Measurements from ENCODE around the gene WDPCP. TPM values are rescaled to one million over a fixed set of nuclear protein-coding genes. Genes with fewer than 3 reads are reported as not detected.

Gene WDPCP
- total and polyA plus RNA-seq, 2 of the 13 experiments (the other 11 are each of a cell fraction or from before 2014, with no cell fraction given), result 2.9 to 5.2 TPM

DNA sequence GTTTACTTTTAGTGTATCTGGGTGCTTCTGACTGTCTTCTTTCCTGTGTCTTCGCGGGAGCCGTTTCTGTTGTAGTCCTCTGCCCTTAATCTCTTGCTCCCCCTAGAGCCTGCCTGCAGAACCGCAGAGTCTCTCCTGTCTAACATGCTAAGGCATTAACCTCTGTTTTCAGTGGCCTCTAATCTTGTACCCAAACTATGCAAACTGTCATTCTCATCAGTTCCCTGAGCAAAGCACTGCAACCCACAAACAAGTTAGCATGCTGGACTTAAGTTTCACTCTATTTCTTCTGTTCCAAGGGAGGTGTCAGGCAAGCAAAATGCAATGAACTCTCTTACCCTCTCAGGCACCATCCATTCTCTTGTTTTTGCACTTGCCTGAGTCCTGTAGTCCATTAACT, 399.3 kb downstream of the WDPCP start (continued):
- TF ChIP-seq, protein P1, sequence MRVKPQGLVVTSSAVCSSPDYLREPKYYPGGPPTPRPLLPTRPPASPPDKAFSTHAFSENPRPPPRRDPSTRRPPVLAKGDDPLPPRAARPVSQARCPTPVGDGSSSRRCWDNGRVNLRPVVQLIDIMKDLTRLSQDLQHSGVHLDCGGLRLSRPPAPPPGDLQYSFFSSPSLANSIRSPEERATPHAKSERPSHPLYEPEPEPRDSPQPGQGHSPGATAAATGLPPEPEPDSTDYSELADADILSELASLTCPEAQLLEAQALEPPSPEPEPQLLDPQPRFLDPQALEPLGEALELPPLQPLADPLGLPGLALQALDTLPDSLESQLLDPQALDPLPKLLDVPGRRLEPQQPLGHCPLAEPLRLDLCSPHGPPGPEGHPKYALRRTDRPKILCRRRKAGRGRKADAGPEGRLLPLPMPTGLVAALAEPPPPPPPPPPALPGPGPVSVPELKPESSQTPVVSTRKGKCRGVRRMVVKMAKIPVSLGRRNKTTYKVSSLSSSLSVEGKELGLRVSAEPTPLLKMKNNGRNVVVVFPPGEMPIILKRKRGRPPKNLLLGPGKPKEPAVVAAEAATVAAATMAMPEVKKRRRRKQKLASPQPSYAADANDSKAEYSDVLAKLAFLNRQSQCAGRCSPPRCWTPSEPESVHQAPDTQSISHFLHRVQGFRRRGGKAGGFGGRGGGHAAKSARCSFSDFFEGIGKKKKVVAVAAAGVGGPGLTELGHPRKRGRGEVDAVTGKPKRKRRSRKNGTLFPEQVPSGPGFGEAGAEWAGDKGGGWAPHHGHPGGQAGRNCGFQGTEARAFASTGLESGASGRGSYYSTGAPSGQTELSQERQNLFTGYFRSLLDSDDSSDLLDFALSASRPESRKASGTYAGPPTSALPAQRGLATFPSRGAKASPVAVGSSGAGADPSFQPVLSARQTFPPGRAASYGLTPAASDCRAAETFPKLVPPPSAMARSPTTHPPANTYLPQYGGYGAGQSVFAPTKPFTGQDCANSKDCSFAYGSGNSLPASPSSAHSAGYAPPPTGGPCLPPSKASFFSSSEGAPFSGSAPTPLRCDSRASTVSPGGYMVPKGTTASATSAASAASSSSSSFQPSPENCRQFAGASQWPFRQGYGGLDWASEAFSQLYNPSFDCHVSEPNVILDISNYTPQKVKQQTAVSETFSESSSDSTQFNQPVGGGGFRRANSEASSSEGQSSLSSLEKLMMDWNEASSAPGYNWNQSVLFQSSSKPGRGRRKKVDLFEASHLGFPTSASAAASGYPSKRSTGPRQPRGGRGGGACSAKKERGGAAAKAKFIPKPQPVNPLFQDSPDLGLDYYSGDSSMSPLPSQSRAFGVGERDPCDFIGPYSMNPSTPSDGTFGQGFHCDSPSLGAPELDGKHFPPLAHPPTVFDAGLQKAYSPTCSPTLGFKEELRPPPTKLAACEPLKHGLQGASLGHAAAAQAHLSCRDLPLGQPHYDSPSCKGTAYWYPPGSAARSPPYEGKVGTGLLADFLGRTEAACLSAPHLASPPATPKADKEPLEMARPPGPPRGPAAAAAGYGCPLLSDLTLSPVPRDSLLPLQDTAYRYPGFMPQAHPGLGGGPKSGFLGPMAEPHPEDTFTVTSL (CRISPR knock-in tag; IDR thresholded peaks at IDR 0.05; ENCODE audit: borderline replicate concordance), result no peak
- TF ChIP-seq, protein P2, sequence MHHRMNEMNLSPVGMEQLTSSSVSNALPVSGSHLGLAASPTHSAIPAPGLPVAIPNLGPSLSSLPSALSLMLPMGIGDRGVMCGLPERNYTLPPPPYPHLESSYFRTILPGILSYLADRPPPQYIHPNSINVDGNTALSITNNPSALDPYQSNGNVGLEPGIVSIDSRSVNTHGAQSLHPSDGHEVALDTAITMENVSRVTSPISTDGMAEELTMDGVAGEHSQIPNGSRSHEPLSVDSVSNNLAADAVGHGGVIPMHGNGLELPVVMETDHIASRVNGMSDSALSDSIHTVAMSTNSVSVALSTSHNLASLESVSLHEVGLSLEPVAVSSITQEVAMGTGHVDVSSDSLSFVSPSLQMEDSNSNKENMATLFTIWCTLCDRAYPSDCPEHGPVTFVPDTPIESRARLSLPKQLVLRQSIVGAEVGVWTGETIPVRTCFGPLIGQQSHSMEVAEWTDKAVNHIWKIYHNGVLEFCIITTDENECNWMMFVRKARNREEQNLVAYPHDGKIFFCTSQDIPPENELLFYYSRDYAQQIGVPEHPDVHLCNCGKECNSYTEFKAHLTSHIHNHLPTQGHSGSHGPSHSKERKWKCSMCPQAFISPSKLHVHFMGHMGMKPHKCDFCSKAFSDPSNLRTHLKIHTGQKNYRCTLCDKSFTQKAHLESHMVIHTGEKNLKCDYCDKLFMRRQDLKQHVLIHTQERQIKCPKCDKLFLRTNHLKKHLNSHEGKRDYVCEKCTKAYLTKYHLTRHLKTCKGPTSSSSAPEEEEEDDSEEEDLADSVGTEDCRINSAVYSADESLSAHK (CRISPR knock-in tag; IDR thresholded peaks at IDR 0.05; ENCODE audit: borderline replicate concordance), result no peak
- TF ChIP-seq CHD4 (IDR thresholded peaks at IDR 0.05; ENCODE audit: borderline replicate concordance, low read length) (no peak), NCOA2 (CRISPR knock-in tag; IDR thresholded peaks at IDR 0.05) (no peak), RFXAP (CRISPR knock-in tag; IDR thresholded peaks at IDR 0.05; ENCODE audit: borderline replicate concordance) (no peak), NFIB (CRISPR knock-in tag; IDR thresholded peaks at IDR 0.05; ENCODE audit: borderline replicate concordance) (no peak), JDP2 (CRISPR knock-in tag; IDR thresholded peaks at IDR 0.05; ENCODE audit: borderline replicate concordance) (no peak), RBFOX2 (IDR thresholded peaks at IDR 0.05; ENCODE audit: low read depth, low read length) (no peak), POLR2G (IDR thresholded peaks at IDR 0.05; ENCODE audit: low read depth, low read length) (no peak), ESRRA (CRISPR knock-in tag; IDR thresholded peaks at IDR 0.05; ENCODE audit: low read depth) (no peak), SP2 (CRISPR knock-in tag; IDR thresholded peaks at IDR 0.05) (no peak), ZNF253 (CRISPR knock-in tag; IDR thresholded peaks at IDR 0.05; ENCODE audit: borderline replicate concordance) (no peak), MTF2 (CRISPR knock-in tag; IDR thresholded peaks at IDR 0.05; ENCODE audit: borderline replicate concordance) (no peak), ATM (IDR thresholded peaks at IDR 0.05; ENCODE audit: borderline replicate concordance) (no peak), ZKSCAN8 (CRISPR knock-in tag; IDR thresholded peaks at IDR 0.05; ENCODE audit: borderline replicate concordance) (no peak; the same call in 1 of the 2 replicates)
- TF ChIP-seq, protein P3, sequence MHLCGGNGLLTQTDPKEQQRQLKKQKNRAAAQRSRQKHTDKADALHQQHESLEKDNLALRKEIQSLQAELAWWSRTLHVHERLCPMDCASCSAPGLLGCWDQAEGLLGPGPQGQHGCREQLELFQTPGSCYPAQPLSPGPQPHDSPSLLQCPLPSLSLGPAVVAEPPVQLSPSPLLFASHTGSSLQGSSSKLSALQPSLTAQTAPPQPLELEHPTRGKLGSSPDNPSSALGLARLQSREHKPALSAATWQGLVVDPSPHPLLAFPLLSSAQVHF (CRISPR knock-in tag; IDR thresholded peaks at IDR 0.05), result no peak
- TF ChIP-seq, protein P4, sequence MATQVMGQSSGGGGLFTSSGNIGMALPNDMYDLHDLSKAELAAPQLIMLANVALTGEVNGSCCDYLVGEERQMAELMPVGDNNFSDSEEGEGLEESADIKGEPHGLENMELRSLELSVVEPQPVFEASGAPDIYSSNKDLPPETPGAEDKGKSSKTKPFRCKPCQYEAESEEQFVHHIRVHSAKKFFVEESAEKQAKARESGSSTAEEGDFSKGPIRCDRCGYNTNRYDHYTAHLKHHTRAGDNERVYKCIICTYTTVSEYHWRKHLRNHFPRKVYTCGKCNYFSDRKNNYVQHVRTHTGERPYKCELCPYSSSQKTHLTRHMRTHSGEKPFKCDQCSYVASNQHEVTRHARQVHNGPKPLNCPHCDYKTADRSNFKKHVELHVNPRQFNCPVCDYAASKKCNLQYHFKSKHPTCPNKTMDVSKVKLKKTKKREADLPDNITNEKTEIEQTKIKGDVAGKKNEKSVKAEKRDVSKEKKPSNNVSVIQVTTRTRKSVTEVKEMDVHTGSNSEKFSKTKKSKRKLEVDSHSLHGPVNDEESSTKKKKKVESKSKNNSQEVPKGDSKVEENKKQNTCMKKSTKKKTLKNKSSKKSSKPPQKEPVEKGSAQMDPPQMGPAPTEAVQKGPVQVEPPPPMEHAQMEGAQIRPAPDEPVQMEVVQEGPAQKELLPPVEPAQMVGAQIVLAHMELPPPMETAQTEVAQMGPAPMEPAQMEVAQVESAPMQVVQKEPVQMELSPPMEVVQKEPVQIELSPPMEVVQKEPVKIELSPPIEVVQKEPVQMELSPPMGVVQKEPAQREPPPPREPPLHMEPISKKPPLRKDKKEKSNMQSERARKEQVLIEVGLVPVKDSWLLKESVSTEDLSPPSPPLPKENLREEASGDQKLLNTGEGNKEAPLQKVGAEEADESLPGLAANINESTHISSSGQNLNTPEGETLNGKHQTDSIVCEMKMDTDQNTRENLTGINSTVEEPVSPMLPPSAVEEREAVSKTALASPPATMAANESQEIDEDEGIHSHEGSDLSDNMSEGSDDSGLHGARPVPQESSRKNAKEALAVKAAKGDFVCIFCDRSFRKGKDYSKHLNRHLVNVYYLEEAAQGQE (IDR thresholded peaks at IDR 0.05; ENCODE audit: borderline replicate concordance in 1 of 2, low read depth in 1 of 2, low read length in 2 of 2), result no peak

Measured in HepG2 (cell line).